ENCODE data around the gene PRRG3.
"Not testable (repeated sequence)": the region's sequence is repeated elsewhere in the genome, so short reads cannot be mapped to it uniquely, and the experiment has no call there.

The PRRG3 gene

GRCh38 chrX:151694661-151695582 lies at the start of gene PRRG3:
Gene PRRG3, plus strand, starts transcription at chrX:151695458. Its CDS starts 3,357 bp downstream, at chrX:151698815.
- no peak for DNase-seq

DNA sequence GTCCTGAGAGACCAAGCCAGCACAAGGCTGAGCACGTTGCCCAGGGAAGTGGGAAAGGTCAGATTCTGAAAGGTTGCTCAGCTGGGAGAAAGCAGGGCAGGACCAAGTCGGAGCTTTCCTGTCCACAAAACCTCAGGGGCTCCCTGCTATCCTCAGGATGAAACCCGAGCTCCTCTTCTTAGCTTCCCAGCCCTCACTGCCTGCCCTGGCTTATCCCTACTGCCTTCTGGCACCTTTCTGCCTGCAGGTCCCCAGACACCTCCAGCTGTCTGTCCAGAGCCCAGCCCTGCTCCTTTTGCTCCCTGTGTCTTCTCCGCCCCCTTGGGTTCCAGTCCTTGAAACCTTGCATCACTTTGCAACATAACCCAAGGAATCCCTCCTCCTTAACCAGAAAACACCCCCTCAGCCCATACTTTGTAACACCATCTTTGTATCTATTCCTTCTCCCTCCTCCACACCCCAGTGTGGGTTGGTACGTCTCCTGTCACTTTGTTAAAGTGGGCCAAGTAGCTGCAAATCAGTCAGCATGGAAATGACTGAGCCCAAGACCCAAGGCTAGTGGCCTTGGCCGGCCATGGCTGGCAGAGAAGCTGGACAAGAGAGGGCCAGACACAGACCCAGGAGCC lies 20.0 kb upstream of the PRRG3 start:
- DNase-seq, result no peak

- DNase-seq, result no peak
These were observed 19.1 kb upstream of the PRRG3 start for GRCh38 chrX:151676196-151676595.

- no peak for DNase-seq
These were observed 15.4 kb upstream of the PRRG3 start for GRCh38 chrX:151679798-151680402.

DNA sequence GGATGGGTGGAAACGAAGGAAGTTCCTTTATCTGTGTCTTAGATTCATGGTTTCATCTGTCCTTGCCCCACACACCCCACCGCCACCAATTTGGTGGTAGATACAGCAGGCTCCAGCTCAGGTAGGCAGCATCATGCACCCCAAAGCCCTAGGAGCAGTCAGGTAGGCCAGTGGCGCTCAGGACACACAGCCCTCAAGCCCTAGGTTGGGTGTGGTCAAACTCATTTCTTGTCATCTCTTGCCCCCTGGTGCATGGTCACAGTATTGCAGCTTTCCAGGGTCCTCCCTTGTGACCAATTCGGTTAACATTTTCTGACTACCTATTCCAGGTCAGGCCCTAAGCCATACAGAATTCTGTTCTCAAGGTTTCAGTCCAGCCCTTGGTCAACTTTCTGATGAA lies 14.5 kb upstream of the PRRG3 start:
- no peak for DNase-seq

- DNase-seq, result no peak
These were observed 7.6 kb upstream of the PRRG3 start for GRCh38 chrX:151687635-151688034.

DNA sequence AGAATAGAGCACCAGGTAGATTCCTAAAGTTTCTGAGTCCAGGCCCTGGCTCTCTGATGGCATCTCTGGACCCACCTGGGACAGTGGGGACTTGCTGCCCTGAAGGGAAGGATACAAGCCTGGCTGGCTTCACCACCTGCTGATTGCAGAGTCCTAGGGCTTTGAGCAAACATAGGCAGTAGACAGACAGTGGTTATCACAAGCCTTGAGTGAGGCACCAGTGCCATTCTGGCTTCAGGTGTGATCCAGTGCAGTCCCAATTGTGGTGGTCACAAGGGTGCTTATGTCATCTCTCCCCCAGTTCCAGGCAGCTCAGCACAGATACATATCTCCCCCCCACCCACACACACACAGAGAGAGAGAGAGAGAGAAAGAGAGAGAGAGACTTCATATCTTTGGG lies 6.6 kb upstream of the PRRG3 start:
- DNase-seq, result no peak

GRCh38 chrX:151692825-151693224 lies 2.4 kb upstream of the PRRG3 start:
- no peak for DNase-seq

DNA sequence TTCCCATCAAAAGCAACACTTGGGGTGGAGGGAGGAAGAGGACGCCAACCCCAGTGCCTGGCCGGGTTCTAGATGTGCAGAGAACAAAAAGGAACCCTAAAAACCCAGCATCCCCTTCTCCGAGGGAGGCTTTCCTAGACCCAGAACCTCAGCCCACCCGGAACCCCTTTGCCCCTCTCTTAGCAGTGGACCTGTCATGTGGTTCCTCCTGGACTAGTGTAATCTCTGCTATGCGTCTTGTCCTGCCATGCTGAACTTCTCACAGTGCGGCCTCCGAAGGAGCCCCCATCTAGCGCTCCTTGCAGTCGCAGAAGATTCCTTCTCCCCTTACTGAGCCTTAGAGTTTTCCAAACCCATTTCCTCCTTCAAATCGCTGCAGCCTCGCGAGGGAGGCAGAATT lies 1.1 kb upstream of the PRRG3 start:
- no peak for DNase-seq

DNA sequence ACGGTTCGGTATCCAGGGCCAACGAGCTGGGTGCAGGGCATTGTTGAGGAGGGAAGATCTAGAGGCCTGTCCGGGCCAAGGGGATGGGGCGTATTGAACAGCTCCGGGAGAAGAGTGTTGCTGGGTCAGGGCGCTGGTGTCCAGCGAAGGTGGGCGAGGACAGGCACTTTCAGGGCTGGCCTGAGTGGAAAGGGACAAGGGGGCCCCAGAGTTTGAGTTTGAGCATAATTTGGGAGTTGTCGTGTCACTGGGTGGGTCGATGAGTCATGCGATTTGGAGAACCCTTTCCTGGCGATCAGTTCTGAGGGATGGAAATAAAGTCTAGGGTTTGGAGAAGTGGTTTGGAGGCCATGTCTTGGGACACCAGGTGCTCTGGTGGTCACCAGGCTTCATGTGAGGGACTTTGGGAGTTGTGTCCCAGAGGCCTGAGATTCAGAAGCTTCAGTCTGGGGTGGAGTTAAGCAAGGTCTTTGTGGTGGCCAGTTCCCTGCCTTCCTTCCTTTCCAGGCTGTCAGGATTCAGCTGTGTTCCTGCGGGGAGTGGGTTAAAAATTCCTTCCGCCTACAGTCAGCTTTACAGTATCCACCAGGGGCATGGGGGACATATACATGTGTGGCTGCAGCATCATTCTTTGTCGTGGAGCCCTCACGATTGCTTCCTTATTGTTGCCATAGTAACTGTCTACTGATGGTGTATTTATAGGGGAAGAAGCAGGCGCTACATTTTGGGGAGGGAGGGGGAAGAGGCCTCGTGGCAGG lies 504 bp downstream of the PRRG3 start:
- DNase-seq, result no peak

DNA sequence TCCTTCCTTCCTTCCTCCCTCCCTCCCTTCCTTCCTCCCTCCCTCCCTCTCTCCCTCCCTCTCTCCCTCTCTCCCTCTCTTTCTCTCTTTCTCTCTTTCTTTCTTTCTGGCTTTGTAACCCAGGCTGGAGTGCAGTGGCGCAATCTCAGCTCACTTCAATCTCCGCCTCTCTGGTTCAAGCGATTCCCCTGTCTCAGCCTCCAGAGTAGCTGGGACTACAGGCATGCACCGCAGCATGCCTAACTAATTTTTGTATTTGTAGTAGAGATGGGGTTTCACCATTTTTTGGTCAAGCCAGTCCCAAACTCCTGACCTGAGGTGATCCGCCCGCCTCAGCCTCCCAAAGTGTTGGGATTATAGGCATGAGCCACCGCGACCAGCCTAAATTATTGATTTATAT lies 1.8 kb downstream of the PRRG3 start:
- not testable (repeated sequence) for DNase-seq

GRCh38 chrX:151697522-151697921 lies 2.3 kb downstream of the PRRG3 start:
- no peak for DNase-seq

GRCh38 chrX:151698485-151698884 lies 3.2 kb downstream of the PRRG3 start:
- no peak for DNase-seq

GRCh38 chrX:151699746-151700145 lies 4.5 kb downstream of the PRRG3 start:
- DNase-seq, result no peak

- no peak for DNase-seq
These were observed 5.3 kb downstream of the PRRG3 start for GRCh38 chrX:151700581-151700980.

DNA sequence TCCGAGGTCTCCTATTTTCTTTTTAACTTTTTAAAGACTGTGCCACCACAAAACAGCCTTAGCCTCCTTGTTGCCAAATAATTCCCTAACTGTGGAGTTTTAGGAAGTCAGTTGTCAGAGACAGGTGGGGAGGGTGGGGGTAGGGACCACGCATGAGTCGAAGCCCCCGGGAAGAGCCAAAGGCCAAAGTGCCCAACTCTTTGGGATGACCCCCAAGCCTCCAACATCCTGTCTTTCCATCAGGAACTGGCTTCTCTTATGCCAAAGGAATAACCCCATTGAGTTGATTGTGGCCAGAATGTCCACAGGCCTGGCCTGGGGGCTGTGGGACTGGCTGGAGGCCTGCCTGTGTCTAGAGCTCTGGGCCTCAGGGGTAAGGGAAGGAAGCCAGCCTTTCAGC lies 5.8 kb downstream of the PRRG3 start:
- DNase-seq, result no peak

GRCh38 chrX:151701531-151701930 lies 6.3 kb downstream of the PRRG3 start:
- no peak for DNase-seq

GRCh38 chrX:151702026-151702714 lies 6.9 kb downstream of the PRRG3 start:
- DNase-seq, result no peak

GRCh38 chrX:151702741-151703340 lies 7.6 kb downstream of the PRRG3 start:
- no peak for DNase-seq

GRCh38 chrX:151703487-151703886 lies 8.2 kb downstream of the PRRG3 start:
- DNase-seq, result peak; percentile 51

DNA sequence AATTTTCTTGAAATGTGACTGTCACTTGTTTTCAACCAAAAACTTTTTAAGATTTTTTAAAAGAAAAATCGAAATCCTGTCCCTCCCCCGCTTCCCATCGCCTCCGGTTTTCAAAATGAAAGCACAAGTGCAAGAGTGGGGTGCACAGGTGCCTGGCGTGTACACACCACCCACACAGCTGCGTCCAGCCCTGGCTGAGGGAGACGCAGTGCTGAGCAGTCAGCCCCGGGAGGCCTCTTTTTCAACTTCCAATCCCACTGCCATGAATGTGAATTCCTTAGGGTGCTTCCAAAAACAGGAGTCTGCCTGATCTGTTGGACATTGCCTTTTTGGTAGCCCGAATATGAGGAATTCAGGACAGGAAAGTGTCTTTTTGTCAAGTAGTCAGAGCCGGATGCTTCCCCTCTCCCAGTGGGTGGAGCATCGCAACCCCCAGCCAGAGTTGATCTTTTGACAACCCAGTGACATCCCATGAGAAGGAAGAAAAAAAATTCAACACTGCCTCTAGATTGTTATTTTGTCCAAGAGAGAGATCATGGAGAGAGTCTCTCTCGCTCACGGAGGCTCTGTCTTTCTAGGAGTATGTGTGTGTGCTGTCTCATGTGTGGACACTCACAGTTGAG lies 8.9 kb downstream of the PRRG3 start:
- peak; percentile 32 for DNase-seq

- DNase-seq, result no peak
These were observed 13.6 kb downstream of the PRRG3 start for GRCh38 chrX:151708821-151709220.

Measured in DMS79 treated with DMSO at 0.1 percent for 48 hours (cell line).